Tibial artery (tissue), 4 donors: ENCODE data around the gene ANKRD17.

Experiments
- DNase-seq, 2 donors: peaks; one replicate each; pipeline ENCODE4 v3.0.0-alpha.2; 2019
- H3K27ac ChIP-seq, 2 donors: fragments of 200-600 bp; sonication (generic) in 1 of 2; 1 replicate in 1 of 2; 2 replicates in 1 of 2; pipeline ENCODE4 v1.5.1; 2018 to 2019; ENCODE audit warnings: mild to moderate bottlenecking in 1 of 2
- H3K27me3 ChIP-seq, 2 donors: fragments of 200-600 bp; sonication (generic) in 1 of 2; one replicate each; pipeline versions ENCODE4 v1.5.1 to v1.6.0; 2016 to 2019
- H3K36me3 ChIP-seq, 3 donors: fragments of 200-600 bp; sonication (generic) in 2 of 3; one replicate each; pipeline ENCODE4 v1.5.1; 2016 to 2019; ENCODE audit warnings: mild to moderate bottlenecking in 2 of 3
- H3K4me1 ChIP-seq, 4 donors: fragments of 200-600 bp; sonication (generic) in 2 of 4; 1 replicate in 3 of 4; 2 replicates in 1 of 4; pipeline ENCODE4 v1.5.1; 2016 to 2019
- H3K4me3 ChIP-seq, 2 donors: fragments of 200-600 bp; sonication (generic) in 1 of 2; 1 replicate in 1 of 2; 2 replicates in 1 of 2; pipeline ENCODE4 v1.5.1; 2018 to 2019; ENCODE audit warnings: mild to moderate bottlenecking in 2 of 2
- H3K9me3 ChIP-seq, 3 donors: fragments of 200-600 bp; sonication (generic) in 1 of 3; one replicate each; pipeline ENCODE4 v1.5.1; 2016 to 2019
- intact Hi-C: fragments of 100-400 bp; cut with DNase I; formaldehyde crosslinking; loops from one replicate; pipeline ENCODE4 v1.15.0; 2023; ENCODE audit warnings: low total_unique reads
- TF ChIP-seq, protein P1 (sequence below), 2 experiments: fragments of 200-600 bp in 1 of 2; fragments of 450-650 bp in 1 of 2; IDR thresholded peaks; one replicate each; pipeline ENCODE4 v1.5.1; 2017 to 2019; ENCODE audit warnings: antibody characterized with exemption in 2 of 2, mild to moderate bottlenecking in 1 of 2, moderate library complexity in 1 of 2

Gene ANKRD17

DNA sequence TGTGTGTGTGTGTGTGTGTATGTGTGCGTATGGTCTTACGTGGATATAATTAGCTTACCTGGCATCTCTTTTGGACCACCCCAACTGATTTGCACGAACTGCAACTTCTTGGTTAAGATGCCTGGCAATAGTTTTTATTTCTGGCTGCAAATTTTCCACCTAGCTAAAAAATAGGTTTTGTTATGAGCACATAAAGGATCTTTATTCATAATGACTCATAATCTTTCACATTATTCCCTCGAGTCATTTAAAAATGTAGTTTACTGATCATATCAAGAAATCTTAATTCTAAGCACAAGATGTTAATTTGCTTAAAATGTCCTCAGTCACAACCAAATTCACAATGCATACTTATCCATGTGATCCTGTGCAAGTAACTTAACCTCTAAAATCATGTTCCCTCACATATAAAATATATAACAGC, 190.6 kb downstream of the ANKRD17 start:
- intact Hi-C loops = loop anchor here (5.0 kb wide), 1 partner anchor 189 kb away; the partner anchor contains the start of gene ANKRD17
- peaks cover 6 to 12% (median 11%) of the 10 kb centered on the region in 3 donors for H3K36me3 ChIP-seq
- H3K27ac ChIP-seq = peak overlapping the region; percentile 91 to 94
- H3K27me3 ChIP-seq = no peaks in the 10 kb centered on the region
- peak overlapping the region; percentile 91 to 93 for H3K4me3 ChIP-seq
- TF ChIP-seq, protein P1, sequence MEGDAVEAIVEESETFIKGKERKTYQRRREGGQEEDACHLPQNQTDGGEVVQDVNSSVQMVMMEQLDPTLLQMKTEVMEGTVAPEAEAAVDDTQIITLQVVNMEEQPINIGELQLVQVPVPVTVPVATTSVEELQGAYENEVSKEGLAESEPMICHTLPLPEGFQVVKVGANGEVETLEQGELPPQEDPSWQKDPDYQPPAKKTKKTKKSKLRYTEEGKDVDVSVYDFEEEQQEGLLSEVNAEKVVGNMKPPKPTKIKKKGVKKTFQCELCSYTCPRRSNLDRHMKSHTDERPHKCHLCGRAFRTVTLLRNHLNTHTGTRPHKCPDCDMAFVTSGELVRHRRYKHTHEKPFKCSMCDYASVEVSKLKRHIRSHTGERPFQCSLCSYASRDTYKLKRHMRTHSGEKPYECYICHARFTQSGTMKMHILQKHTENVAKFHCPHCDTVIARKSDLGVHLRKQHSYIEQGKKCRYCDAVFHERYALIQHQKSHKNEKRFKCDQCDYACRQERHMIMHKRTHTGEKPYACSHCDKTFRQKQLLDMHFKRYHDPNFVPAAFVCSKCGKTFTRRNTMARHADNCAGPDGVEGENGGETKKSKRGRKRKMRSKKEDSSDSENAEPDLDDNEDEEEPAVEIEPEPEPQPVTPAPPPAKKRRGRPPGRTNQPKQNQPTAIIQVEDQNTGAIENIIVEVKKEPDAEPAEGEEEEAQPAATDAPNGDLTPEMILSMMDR (IDR thresholded peaks at IDR 0.05) = no peak
- no peak for DNase-seq
- H3K4me1 ChIP-seq = peaks cover 0 to 27% (median 7%) of the 10 kb centered on the region in 4 donors
- no peaks in the 10 kb centered on the region for H3K9me3 ChIP-seq

DNA sequence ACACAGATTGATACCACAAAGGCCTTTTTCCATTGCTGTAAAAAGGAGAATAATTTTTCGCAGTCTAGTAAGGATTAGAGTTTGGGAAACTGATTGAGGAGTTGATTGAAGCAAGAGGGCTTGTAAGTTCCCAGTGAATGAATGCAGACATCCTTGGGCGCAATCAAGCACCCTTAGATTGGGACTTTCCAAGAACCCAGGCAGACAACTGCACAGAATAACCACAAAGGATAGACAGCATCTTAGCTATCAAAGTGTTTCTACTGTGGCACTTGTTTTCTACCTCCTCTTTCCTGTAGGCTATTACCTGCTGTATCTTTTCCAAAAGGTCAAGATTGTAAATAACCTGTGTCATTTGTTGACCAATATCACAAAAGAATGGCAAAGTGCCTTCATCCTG, 191.7 kb downstream of the ANKRD17 start:
- H3K9me3 ChIP-seq = no peaks in the 10 kb centered on the region
- H3K4me1 ChIP-seq = peaks cover 0 to 27% (median 7%) of the 10 kb centered on the region in 4 donors
- H3K36me3 ChIP-seq = peaks cover 12 to 20% (median 16%) of the 10 kb centered on the region in 3 donors
- no peak for DNase-seq
- TF ChIP-seq, protein P1 (IDR thresholded peaks at IDR 0.05) = no peak
- intact Hi-C loops = loop anchor here (5.0 kb wide), 1 partner anchor 190 kb away; the partner anchor contains the start of gene ANKRD17
- H3K27me3 ChIP-seq = no peaks in the 10 kb centered on the region
- no peak overlapping the region for H3K27ac ChIP-seq
- H3K4me3 ChIP-seq = no peak overlapping the region

DNA sequence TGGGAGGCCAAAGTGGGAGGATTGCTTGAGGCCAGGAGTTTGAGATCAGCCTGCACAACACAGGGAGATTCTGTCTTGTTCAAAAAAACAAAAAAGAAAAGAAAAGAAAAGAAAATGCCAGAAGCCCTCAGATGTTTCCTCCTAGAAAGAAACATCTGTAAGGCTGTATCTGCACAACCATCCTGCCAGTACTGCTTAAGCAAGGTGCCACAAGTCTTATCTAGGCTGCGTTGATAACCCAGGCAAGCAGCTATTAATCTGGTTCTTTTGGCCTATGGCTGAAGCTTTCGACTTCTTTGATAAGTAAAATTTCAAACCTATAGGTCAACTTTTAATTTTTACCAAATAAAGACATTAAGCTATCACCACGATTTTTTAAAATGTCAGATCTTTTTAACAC, 192.2 kb downstream of the ANKRD17 start:
- Histone ChIP-seq H3K27me3 (no peaks in the 10 kb centered on the region), H3K36me3 (peaks cover 14 to 25% (median 21%) of the 10 kb centered on the region in 3 donors), H3K4me1 (peaks cover 0 to 27% (median 7%) of the 10 kb centered on the region in 4 donors), H3K4me3 (no peak overlapping the region), H3K9me3 (no peaks in the 10 kb centered on the region), H3K27ac (no peak overlapping the region)
- TF ChIP-seq, protein P1 (IDR thresholded peaks at IDR 0.05) = no peak
- intact Hi-C loops = loop anchor here (5.0 kb wide), 1 partner anchor 191 kb away; the partner anchor contains the start of gene ANKRD17
- DNase-seq = no peak

DNA sequence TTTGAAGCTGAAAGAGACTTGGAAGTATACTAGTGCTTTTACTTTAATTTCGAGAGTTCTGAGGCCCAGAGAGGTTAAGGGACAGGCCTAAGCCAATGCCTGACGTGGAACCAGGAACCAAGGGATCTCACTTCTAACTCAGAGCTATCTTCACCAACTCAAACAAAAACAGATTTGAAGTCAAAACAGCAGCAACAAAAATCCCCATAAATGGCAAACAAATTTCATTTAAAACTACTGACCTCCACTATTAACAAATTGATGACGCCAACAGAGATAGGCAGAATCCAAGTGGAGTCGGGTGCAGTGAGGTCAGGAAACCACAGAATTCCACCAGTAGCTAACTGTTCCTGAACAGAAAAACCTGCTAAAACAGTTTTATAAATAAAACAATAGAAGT, 194.1 kb downstream of the ANKRD17 start:
- Histone ChIP-seq H3K27me3 (no peaks in the 10 kb centered on the region), H3K4me1 (peaks cover 0 to 23% (median 7%) of the 10 kb centered on the region in 4 donors), H3K27ac (no peak overlapping the region), H3K36me3 (peaks cover 27 to 44% (median 40%) of the 10 kb centered on the region in 3 donors), H3K4me3 (no peak overlapping the region), H3K9me3 (no peaks in the 10 kb centered on the region)
- no peak for DNase-seq
- TF ChIP-seq, protein P1 (IDR thresholded peaks at IDR 0.05) = no peak
- intact Hi-C loops = no loop called here

DNA sequence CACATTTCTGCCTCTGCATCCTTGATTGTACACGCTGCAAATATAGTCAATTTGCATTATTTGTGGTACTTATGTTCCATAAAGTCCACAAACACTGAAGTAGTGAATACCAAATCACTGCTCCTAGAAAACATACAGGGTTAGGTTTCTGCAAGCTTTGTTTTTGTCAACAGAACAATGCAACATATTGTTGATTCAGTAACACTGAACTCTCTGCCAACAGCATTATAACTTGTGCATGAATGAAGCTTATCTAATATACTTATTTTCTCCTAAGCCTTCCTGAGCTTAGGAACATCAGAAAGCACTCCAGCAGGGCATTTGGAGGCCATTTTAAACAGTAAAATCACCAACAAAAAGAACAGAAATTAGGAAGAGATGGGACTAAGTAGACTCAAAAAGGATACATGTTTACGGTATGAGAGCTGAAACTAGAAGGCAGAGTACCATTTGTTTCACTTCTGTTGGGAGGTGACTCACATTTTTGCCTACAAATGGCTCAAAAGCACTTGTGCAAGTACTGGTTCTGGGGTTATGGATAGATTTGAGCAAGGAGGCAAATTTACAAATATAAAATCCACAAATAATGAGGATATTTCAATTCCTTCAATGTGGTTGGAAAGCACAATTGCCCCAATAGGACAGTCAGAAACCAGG, 203.2 kb downstream of the ANKRD17 start:
- H3K9me3 ChIP-seq = no peaks in the 10 kb centered on the region
- no peak for DNase-seq
- H3K4me1 ChIP-seq = no peaks in the 10 kb centered on the region
- TF ChIP-seq, protein P1 (IDR thresholded peaks at IDR 0.05) = no peak
- H3K36me3 ChIP-seq = peaks cover 39 to 69% (median 61%) of the 10 kb centered on the region in 3 donors
- intact Hi-C loops = no loop called here
- H3K27ac ChIP-seq = no peak overlapping the region
- H3K27me3 ChIP-seq = no peaks in the 10 kb centered on the region
- H3K4me3 ChIP-seq = no peak overlapping the region
